ENCODE data around the gene JUNB. TPM values are rescaled to one million over a fixed set of nuclear protein-coding genes. Genes with fewer than 3 reads are reported as not detected.

Gene JUNB
- total RNA-seq, 1 donor from 2014 or later = 20.6 TPM

GRCh38 chr19:12750851-12751250 is 40.4 kb upstream of the JUNB start:
- DNase-seq (ENCODE audit: low spot score) = no peak
- no peak for TF ChIP-seq CTCF (IDR thresholded peaks at IDR 0.05; ENCODE audit: unreplicated experiment)
- H3K9me3 Mint-ChIP-seq (ENCODE audit: unreplicated experiment) = no peaks in the 10 kb centered on the region
- H3K27ac Mint-ChIP-seq (ENCODE audit: unreplicated experiment) = no peak overlapping the region
- peaks cover 8% of the 10 kb centered on the region for H3K4me1 Mint-ChIP-seq (ENCODE audit: unreplicated experiment)
- H3K36me3 Mint-ChIP-seq (ENCODE audit: low read depth, unreplicated experiment) = peaks cover 12% of the 10 kb centered on the region
- peaks cover 10% of the 10 kb centered on the region for H3K27me3 Mint-ChIP-seq (ENCODE audit: unreplicated experiment)
- no peak overlapping the region for H3K4me3 Mint-ChIP-seq (ENCODE audit: unreplicated experiment)

- no peak for DNase-seq (ENCODE audit: low spot score)
- peaks cover 12% of the 10 kb centered on the region for H3K36me3 Mint-ChIP-seq (ENCODE audit: low read depth, unreplicated experiment)
- TF ChIP-seq CTCF (IDR thresholded peaks at IDR 0.05; ENCODE audit: unreplicated experiment) = no peak
- no peak within 1 kb of the TSS for H3K27ac Mint-ChIP-seq (ENCODE audit: unreplicated experiment)
- H3K27me3 Mint-ChIP-seq (ENCODE audit: unreplicated experiment) = peaks cover 11% of the 10 kb centered on the region
- H3K4me3 Mint-ChIP-seq (ENCODE audit: unreplicated experiment) = no peak within 1 kb of the TSS
- no peaks in the 10 kb centered on the region for H3K9me3 Mint-ChIP-seq (ENCODE audit: unreplicated experiment)
- H3K4me1 Mint-ChIP-seq (ENCODE audit: unreplicated experiment) = peaks cover 8% of the 10 kb centered on the region
Observed at GRCh38 chr19:12751635-12752034, 39.7 kb upstream of the JUNB start, which contains the start of gene BEST2. Gene BEST2 (plus strand): TSS chr19:12751791. CDS start chr19:12752593, 802 bp downstream.

- H3K9me3 Mint-ChIP-seq (ENCODE audit: unreplicated experiment) = no peaks in the 10 kb centered on the region
- H3K4me3 Mint-ChIP-seq (ENCODE audit: unreplicated experiment) = no peak overlapping the region
- H3K4me1 Mint-ChIP-seq (ENCODE audit: unreplicated experiment) = peaks cover 8% of the 10 kb centered on the region
- no peak for TF ChIP-seq CTCF (IDR thresholded peaks at IDR 0.05; ENCODE audit: unreplicated experiment)
- H3K27me3 Mint-ChIP-seq (ENCODE audit: unreplicated experiment) = peaks cover 11% of the 10 kb centered on the region
- H3K27ac Mint-ChIP-seq (ENCODE audit: unreplicated experiment) = no peak overlapping the region
- no peak for DNase-seq (ENCODE audit: low spot score)
- peaks cover 12% of the 10 kb centered on the region for H3K36me3 Mint-ChIP-seq (ENCODE audit: low read depth, unreplicated experiment)
Observed at GRCh38 chr19:12752056-12752781, 39.1 kb upstream of the JUNB start.

DNA sequence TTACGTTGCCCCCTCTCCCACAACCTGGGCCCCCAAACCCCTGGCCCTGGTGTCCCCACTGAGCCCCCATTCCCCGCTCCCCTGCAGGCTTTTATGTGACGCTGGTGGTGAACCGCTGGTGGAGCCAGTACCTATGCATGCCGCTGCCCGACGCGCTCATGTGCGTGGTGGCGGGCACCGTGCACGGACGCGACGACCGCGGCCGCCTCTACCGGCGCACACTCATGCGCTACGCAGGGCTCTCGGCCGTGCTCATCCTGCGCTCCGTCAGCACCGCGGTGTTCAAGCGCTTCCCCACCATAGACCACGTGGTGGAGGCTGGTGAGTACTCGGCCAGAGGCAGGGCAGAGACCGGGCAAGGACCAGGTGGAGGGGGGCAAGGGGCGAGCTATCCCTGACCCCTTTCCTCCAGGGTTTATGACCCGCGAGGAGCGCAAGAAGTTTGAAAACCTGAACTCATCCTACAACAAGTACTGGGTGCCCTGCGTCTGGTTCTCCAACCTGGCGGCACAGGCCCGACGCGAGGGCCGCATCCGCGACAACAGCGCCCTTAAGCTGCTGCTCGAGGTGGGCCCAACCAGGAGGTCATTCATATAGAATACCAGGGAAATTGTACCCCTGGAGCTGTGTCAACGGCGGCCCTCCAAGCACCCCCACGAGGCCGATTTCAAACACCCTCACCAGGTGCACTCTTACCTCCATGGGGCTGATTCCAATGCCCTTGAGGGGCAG is 36.7 kb upstream of the JUNB start:
- DNase-seq (ENCODE audit: low spot score) = no peak
- no peak for TF ChIP-seq CTCF (IDR thresholded peaks at IDR 0.05; ENCODE audit: unreplicated experiment)
- no peak overlapping the region for H3K27ac Mint-ChIP-seq (ENCODE audit: unreplicated experiment)
- peaks cover 10% of the 10 kb centered on the region for H3K4me1 Mint-ChIP-seq (ENCODE audit: unreplicated experiment)
- H3K9me3 Mint-ChIP-seq (ENCODE audit: unreplicated experiment) = no peaks in the 10 kb centered on the region
- H3K36me3 Mint-ChIP-seq (ENCODE audit: low read depth, unreplicated experiment) = no peaks in the 10 kb centered on the region
- peaks cover 9% of the 10 kb centered on the region for H3K27me3 Mint-ChIP-seq (ENCODE audit: unreplicated experiment)
- no peak overlapping the region for H3K4me3 Mint-ChIP-seq (ENCODE audit: unreplicated experiment)
